NCI-H128 (cell line): ENCODE measurements around the gene GNAI1.

Experiments
- DNase-seq: peaks from one replicate; lab custom pipeline; 2025; ENCODE audit not compliant: unreplicated experiment; lab: John Stamatoyannopoulos, UW

GNAI1 gene

DNA sequence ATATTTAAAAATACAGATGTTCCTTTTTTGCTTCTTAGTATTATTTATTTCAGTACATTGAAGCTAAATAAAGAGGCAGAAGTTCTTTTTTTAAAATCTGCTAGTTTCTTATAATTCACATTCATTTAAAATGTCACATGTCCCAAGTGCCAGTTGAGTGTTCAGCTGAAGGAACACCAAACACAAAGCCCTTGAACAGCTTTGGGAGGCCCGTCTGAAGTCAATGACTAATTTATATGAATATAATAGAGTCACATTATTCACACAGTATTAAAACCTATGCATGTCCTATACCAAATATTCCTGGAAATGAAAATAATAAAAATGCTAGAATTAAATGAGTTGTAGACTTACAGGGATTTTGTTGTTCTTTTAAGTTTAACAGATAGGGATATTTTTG, 70.3 kb downstream of the GNAI1 start:
- no peak for DNase-seq

DNA sequence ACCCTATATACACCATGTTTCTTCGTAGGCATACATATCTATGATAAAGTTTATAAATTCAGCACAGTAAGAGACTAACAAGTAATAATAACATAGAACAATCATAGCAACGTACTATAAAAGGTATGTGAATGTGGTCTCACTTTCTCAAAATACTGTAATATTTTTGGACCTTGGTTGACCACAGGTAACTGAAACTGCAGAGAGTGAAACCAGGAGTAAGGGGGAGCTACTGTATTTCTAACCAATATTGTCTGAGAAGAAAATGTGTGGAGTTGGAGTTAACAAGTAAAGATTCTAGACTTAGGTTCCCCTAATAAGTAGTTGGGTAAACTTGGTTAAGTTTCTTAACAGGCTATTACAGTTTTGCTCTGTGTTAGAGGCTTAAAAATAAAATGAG, 72.1 kb downstream of the GNAI1 start:
- no peak for DNase-seq

DNA sequence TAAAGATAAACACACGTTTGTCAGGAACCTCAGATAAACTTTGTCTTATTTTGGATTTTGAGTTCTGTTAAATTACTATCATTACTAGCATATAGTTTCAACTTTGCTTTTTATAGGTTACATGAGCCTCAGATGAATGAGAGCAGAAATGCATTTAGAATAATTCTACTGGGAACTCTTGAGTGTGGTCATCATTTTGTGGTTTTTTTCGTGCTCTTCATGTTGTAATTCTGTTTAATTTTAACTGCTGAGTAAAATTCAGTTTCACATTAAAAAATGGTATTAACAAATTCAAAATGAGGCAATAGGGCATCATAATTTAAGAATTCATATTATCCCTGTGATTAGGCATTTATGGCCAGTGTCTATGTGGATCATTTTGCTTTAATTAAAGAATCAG, 72.9 kb downstream of the GNAI1 start:
- no peak for DNase-seq

DNA sequence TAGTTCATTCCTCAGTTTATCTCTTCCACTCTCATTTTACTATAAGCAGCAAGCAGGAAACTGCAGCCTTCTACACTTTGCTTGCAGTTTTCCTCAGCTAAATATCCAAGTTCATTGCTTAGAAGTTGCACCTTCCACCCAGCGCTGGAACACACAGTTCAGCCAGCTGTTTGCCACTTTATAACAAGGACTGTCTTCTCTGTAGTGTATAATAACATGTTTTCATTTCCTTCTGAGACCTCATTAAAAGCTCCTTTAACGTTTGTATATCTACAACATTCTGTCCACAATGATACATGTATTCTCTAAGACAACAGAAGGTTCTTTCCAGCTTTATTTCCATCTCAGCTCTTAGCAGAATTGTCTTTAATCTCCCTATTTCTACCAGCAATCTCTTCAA, 74.1 kb downstream of the GNAI1 start:
- DNase-seq: no peak

DNA sequence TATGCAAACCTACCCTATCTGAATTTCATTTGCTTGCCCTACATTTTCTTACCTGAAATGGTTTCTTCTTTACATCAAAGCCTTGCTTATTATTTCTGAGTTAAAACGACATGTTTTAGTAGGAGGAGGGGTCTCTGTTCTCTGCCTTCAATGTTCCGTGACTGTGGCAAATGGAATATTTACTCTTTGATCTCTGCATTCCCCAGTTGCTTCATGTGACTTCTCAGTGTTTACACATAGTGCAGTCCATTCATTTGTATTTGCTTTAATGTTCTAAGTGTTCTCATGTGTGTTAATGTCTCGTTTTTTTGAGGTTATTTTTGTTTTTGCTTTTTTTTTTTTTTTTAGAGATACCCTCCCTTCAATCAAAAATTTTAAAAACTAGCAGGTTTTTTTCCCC, 75.8 kb downstream of the GNAI1 start:
- no peak for DNase-seq

DNA sequence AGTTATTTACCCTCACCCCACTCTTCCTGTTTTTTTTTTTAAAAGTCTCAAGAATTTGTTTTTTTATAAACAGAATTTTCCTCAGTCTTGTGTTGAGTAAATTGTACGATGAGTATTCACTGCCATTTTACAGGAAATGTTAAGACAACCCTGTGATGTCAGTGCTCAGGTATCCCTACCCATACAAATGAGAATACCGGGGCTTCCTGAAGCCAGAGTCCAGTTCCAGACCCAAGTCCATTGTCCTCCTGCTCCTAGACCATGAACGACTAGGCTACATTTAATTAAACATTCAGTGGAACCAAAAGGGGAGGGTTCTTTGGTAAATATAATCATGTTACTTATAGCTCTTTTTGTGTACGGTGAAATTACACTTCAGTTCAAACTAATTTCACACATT, 79.2 kb downstream of the GNAI1 start:
- DNase-seq: no peak

DNA sequence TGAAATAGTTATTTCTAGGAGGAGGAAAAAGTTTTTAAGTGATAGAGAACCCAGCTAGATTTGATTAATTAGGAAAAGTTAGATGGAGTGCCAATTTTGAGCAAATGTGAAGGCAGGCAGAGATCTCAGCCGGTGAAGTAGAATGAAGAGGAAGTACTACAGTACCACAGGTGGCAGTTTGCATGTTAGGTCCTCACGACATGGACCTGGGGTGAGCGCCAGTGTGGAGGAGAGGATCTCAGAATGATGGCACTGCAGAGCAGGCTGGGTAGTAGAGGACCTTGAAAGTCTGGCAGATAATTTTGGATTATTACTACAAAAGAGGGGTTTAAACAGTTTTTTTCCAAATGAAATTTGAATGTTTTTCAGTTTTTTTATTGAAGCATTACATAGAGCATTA, 81.1 kb downstream of the GNAI1 start:
- DNase-seq: no peak

DNA sequence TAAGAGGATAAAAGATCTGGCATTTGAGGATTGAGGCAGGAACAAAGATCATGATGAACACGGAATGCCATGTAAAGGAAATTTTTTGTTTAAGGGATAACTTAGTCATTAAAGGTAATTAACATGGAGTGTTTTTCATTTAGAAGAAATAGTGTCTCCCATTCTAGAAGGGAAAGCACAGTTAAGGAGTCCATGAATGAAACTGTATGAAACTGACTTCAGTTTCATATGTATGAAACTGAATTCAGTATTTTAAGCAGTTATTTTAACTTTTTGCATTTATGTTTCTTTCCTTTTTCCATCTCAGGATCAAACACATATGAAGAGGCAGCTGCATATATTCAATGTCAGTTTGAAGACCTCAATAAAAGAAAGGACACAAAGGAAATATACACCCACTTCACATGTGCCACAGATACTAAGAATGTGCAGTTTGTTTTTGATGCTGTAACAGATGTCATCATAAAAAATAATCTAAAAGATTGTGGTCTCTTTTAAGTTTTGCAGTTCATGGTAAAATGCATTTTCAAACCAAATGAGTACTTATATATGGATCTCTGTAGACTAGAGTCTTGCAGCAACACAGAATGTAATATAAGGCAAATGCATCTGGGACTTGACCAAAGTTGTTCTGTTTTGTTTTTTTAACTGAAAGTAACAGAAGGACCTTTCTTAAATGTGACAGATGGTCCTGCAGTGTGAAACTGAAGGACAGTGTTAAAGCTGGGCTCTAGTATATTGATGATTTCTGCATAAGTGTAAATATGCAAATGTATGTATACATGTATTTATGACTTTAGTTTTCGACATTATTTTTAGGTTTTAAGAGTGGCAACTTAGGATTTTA, 82.6 kb downstream of the GNAI1 start:
- no peak for DNase-seq

DNA sequence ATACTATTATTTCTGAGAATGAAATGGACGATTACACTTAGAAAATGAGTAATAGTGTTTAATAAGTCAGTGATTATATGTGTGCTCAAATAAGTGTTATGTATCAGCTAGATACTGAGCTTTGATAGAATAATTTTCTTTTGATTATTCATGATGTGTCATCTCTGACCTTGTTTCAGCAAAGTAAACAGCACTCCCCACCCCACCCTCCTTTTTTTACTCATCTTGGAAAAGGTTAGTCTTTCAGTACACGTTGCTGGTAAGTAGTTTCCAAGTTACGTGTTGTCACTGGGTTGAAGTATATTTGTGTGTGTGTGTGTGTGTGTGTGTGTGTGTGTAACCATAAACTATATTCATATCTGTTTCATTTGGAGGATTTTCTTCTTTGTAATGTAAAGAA, 84.1 kb downstream of the GNAI1 start:
- DNase-seq: no peak

DNA sequence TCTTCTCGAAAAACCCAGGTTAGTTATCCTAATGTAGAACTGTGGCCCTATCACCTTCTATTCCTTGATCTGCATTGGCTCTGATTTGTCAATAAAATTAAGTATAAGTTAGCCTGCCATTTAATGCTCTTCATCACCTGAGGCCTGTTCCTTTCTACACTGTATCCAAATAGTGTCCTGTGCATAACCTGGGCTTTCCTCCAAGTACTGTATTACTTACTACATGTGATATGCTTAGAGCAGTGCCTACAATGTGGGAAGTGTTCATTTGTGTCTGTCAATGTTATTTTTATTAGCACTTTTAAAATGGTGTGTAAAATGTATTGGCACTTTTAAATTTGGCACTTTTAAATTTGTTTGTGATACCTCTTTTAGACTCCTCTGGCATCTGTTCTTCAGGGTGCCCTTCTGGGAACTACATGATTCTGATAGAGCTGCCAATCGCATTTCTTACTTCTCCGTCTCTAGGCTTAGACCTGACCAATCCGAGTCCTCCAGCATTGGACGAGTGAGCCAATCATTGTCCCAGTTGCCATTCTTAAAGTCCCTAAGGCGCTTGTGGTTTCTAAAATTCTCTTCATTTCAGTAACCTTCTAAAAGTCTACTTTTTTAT, 85.5 kb downstream of the GNAI1 start:
- DNase-seq: no peak

DNA sequence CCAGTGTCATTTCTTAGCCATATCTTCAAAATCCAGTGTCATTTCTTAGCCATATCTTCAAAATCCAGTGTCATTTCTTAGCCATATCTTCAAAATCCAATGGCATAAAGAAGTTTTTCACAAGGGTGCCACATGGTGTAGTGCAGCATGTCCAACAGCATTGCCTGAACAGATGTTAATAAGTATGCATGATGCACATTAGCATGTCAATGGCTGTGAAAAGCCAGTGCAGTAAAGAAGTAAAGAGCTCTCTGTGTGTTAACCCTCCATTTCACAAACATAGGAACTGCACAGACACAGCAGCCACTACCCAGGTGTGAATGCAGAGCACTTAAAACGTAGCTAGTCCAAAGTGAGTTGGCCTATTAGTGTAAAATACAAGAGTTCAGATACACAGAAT, 89.8 kb downstream of the GNAI1 start:
- no peak for DNase-seq

DNA sequence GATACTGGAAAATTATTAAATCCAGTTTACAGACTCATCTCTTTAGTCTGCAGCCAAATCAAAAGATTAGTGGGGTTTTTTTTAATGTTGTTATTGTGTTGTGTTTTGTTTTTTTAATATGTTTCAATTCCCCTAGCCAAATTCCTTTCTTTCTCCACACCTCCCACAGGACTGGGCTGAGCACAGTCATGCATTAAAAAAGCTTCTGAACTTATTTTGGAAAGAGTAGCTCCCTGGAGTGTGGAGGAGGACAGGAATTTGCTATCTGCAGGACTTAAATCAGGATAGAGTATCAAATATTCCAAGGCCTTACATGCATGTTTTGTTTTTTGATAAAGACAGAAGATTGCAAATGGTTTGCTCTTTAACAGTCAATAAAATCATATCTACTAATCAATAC, 90.7 kb downstream of the GNAI1 start:
- no peak for DNase-seq

DNA sequence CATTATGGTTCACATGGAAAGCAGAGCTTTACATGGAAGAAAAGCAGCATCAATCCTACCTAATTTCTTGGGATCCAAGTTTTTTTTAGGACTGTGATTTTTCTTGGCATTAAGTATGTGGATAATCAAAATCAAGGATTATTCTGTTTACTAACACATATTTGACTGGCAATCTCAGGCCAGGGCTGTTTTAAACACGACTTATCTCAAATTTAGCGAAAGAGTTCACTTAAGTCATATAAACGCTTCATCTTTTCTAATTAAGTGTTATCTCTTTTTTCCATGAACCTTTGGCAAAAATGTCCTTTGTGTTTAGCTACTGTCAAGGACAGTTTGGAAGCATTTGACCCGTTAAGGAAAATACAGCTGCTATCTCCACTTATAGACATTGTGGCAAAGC, 92.0 kb downstream of the GNAI1 start:
- DNase-seq: no peak

DNA sequence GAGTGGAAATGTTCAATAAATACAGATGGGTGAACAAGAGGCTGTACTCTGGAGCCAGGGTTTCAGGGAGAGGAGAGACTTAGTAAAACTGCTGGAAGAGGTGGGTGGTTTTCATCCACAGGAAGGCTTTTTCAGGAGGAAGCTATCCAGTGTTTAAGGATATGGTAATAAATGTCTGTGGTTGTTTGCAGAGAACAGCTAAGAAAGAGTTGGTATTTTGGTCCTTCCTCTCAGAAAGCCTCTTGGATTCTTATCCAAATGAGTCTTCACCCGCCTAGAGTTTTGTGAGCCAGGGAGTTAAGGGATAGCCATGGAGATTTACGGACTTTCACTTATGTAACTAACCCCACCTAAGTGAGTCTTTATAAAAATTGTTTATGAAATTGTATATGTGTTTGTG, 95.7 kb downstream of the GNAI1 start:
- DNase-seq: no peak

DNA sequence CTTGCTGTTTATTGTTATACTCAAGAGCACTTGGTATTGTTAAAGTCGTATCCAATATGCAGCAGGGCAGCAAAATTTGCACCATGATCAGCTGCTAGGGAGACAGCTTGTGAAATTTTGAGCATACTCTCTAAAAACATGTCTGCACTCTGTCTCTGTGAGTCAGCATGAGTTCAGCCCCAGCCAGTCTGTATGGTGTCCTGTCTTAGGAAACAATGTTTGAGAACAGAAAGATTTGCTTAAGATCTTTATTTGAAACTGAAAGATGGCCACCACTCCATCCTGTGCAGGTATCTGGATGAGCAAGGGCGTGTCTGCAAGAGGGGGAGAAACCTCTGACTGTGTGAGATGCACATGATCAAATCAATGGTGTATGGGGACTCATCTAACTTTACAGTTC, 97.1 kb downstream of the GNAI1 start:
- no peak for DNase-seq

DNA sequence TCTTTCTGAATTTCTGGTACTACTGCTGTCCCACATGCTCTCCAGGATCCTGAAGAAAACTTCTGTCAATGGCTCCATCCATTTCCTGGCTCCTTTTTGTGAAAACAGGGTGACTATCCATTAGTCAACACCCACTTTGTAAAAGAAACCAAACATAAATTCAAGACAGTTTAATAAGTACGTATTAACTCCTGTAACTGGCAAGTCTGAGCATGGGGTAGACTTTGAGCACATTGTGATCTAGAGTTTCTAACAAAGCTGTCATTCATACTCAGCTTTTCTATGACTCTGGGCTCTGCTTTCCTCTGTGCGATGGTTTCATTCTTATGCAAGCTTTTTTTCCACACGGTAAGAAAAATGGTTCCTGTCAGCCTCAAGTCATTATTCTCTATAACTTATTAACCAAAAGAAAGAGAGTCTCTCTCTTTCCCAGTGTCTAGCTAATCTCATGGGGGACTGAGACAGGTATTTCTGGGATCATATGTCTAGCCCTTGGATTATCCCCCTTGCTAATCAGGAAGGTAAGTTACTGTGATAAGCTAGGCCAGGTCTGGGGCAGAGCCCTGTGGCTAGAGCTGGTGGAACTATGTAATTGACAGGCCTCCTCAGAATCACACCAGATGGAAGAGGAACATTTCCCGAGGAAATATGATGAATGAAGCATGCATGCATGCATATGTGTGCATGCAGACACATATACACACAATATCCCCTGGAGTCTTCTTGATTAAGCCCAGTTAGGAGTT, 98.5 kb downstream of the GNAI1 start:
- no peak for DNase-seq

DNA sequence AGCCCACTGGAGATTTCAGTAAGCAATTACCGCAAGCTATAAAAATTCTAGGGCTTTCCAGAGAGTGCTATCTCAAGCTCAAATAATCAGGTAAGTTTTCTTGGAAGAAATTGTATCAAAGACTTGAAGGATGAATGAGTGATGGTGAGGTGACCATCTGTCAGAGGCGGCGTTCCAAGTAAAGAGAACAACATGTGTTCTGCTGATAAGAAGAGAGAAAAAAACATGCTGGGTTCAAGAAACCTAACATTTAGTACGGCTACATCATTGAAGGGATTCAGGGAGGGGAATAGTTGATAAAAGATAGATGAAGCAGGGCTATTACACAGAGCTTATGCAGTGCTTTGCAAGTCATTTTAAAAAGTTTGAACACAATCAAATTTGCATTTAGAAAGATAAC, 100.7 kb downstream of the GNAI1 start:
- DNase-seq: no peak

DNA sequence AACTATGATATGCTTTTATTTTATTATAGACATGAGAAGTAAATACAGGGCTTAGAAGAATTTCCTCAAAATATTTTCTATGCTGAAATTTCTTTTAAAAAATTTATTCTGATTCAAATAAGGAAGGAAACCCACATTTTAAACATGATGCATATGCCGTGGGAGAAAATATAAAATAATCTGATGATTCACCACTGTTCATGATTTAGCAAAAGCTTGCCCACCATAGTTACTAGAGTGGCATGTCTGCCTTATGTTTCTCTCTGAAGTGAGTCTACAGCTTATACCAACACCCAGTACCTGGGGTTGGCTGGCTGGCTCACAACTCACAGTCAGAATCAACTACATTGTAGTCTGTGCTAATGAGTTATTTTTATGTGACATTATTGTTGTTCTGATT, 102.0 kb downstream of the GNAI1 start:
- no peak for DNase-seq

DNA sequence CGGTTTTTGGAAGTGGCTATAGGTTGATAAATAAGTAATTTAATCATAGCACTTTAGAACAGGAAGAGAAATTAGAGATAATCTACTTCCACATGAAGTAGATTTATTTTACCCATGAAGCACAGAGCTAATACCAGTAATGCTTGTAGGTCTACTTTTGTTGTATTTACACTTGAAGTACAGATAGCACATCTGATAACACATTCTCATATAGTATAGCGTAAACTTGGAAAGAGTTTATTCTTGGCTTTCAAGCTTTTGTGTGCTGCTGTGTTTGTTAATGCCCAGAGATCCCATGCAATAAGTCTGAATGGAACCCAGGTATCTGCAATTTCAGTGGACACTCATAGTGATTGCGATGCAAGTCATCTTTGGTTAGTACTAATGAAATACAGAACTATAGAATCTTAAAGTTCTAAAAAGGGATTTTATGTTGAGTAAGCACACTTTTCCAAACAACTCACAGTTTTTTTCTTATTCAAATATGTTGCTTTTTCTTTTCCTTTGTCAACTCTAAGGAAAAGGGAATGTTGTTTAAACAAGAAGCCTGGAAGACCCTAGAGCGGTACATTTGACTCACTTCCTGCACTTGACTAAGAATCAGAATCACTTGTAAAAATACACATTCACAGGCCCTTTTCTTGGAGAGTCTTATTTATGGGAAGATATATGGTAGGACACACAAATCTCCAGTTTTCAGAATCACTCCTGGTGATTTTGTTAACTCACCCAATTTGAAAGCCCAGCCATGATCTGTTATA, 105.8 kb downstream of the GNAI1 start:
- no peak for DNase-seq

DNA sequence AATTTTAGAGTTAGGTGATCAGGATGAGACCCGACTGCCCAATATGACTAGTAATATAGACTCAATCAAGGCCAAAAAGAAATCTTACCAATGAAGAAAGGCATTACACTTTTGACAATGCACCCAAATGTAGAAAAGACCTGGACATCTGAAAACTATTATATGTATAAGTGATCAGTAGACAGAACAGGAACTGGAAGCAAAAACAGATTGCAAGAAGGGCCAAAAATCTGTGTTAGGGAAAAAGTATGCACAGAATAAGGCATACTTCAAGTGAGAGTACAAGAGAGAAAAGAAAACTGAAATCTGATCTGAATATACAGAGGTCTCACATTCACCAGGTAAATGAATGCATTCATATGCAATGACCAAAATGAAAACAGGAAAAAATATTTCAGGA, 107.0 kb downstream of the GNAI1 start:
- no peak for DNase-seq

DNA sequence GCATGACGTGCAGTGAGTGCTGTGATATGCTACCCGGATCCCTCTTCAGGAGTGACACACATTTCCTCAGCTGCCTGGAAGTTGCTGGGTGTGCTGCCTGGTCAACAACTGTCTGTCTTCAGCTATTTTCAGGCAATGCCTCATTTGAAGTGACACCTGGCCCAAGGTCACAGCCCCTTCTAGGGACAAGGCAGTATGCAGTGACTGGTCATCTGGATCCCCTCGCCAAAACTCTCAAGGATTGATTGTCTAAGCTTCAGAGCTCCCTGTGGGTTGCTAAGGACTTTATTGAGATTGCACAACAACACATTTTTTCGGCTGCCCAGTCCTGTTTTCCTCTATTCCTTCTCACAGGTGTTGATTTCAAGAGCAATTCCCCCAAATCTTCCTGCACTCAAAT, 108.8 kb downstream of the GNAI1 start:
- DNase-seq: no peak
